Left lung (tissue), 10 donors: ENCODE results near the gene DDX51. TPM values are rescaled to one million over a fixed set of nuclear protein-coding genes. Genes with fewer than 3 reads are reported as not detected.

Experiments
- ATAC-seq: fragments of 200-7000 bp; cut with Tn5 transposase; one replicate; pipeline ENCODE4 v1.9.1; 2020; ENCODE audit warnings: moderate library complexity
- DNase-seq, 4 donors: peaks; one replicate each; pipeline ENCODE4 v3.0.0-alpha.2; 2013 to 2020
- H3K27ac ChIP-seq, 2 donors: fragments of 200-600 bp; sonication (generic) in 1 of 2; one replicate each; pipeline versions ENCODE4 v1.5.0 to v1.8.0; 2020 to 2021
- H3K27me3 ChIP-seq, 2 donors: fragments of 200-600 bp; sonication (generic) in 1 of 2; one replicate each; pipeline versions ENCODE4 v1.5.0 to v1.8.0; 2020 to 2021
- H3K36me3 ChIP-seq, 2 donors: fragments of 200-600 bp; sonication (generic) in 1 of 2; one replicate each; pipeline versions ENCODE4 v1.5.0 to v1.8.0; 2020 to 2021
- H3K4me1 ChIP-seq, 2 donors: fragments of 200-600 bp; one replicate each; pipeline ENCODE4 v1.8.0; 2021
- H3K4me3 ChIP-seq, 2 donors: fragments of 200-600 bp; sonication (generic) in 1 of 2; one replicate each; pipeline versions ENCODE4 v1.5.0 to v1.8.0; 2020 to 2021; ENCODE audit warnings: mild to moderate bottlenecking in 1 of 2
- H3K9me3 ChIP-seq, 2 donors: fragments of 200-600 bp; sonication (generic) in 1 of 2; one replicate each; pipeline versions ENCODE4 v1.5.0 to v1.8.0; 2020 to 2021
- CTCF ChIP-seq, 2 donors: fragments of 200-600 bp; sonication (generic) in 1 of 2; IDR thresholded peaks; one replicate each; pipeline versions ENCODE4 v1.5.0 to v1.8.0; 2021; ENCODE audit warnings: antibody characterized with exemption in 2 of 2
- intact Hi-C, 2 donors: fragments of 100-400 bp; cut with DNase I; formaldehyde crosslinking; loops; one replicate each; pipeline versions ENCODE4 v1.11.2 to v1.14.2; 2022
- polyA plus RNA-seq, 6 donors: library from polyadenylated mRNA; unstranded; fragments of 120-200 nt; gene quantifications; one replicate each; pipeline ENCODE4 v1.2.1, GENCODE V29; 2013; ENCODE audit not compliant: insufficient read length in 6 of 6
- total RNA-seq, 2 donors: library from RNA; stranded (reverse); fragmentation: NEBNext Ultra II Directional; extraction: Animal tissue kit (Norgen Biotek cat#: 25700); gene quantifications; one replicate each; pipeline ENCODE4 v1.2.1, GENCODE V29; 2021
- donor health status: DM: no; HTN: yes; CAD: no.
- donor health status: DM: no; HTN: no; CAD: no.

DDX51 gene
- total and polyA plus RNA-seq, 8 donors: 11.7 to 27.6 (median 18.6) TPM

GRCh38 chr12:132132609-132133430 is 11.3 kb downstream of the DDX51 start:
- Histone ChIP-seq H3K27me3 (no peaks in the 10 kb centered on the region), H3K9me3 (peaks cover 0 to 4% of the 10 kb centered on the region in 2 donors), H3K4me1 (no peaks in the 10 kb centered on the region), H3K27ac (no peak overlapping the region), H3K36me3 (peaks cover 0 to 17% of the 10 kb centered on the region in 2 donors), H3K4me3 (no peak overlapping the region)
- no peak for TF ChIP-seq CTCF (IDR thresholded peaks at IDR 0.05)
- ATAC-seq (no peak), DNase-seq (no peak)
- intact Hi-C loops: no loop called here

- peaks cover 0 to 23% of the 10 kb centered on the region in 2 donors for H3K36me3 ChIP-seq
- H3K4me3 ChIP-seq: no peak overlapping the region
- no peaks in the 10 kb centered on the region for H3K4me1 ChIP-seq
- no peaks in the 10 kb centered on the region for H3K27me3 ChIP-seq
- intact Hi-C loops: no loop called here
- DNase-seq (no peak), ATAC-seq (no peak)
- peaks cover 0 to 7% of the 10 kb centered on the region in 2 donors for H3K9me3 ChIP-seq
- no peak for TF ChIP-seq CTCF (IDR thresholded peaks at IDR 0.05)
- H3K27ac ChIP-seq: no peak overlapping the region
Observed at GRCh38 chr12:132131952-132132351, 12.2 kb downstream of the DDX51 start.

GRCh38 chr12:132131229-132131628 is 12.9 kb downstream of the DDX51 start:
- ATAC-seq: no peak
- Histone ChIP-seq H3K27ac (no peak overlapping the region), H3K9me3 (peaks cover 0 to 7% of the 10 kb centered on the region in 2 donors), H3K4me3 (no peak overlapping the region), H3K4me1 (no peaks in the 10 kb centered on the region), H3K36me3 (peaks cover 0 to 31% of the 10 kb centered on the region in 2 donors), H3K27me3 (no peaks in the 10 kb centered on the region)
- intact Hi-C loops: no loop called here
- no peak for DNase-seq
- no peak for TF ChIP-seq CTCF (IDR thresholded peaks at IDR 0.05)

GRCh38 chr12:132130690-132131089 is 13.4 kb downstream of the DDX51 start:
- Histone ChIP-seq H3K9me3 (peaks cover 0 to 7% of the 10 kb centered on the region in 2 donors), H3K4me1 (no peaks in the 10 kb centered on the region), H3K27me3 (no peaks in the 10 kb centered on the region), H3K36me3 (peaks cover 2 to 36% of the 10 kb centered on the region in 2 donors), H3K4me3 (no peak overlapping the region), H3K27ac (no peak overlapping the region)
- intact Hi-C loops: no loop called here
- no peak for TF ChIP-seq CTCF (IDR thresholded peaks at IDR 0.05)
- ATAC-seq (no peak), DNase-seq (no peak)

GRCh38 chr12:132129007-132129406 is 15.1 kb downstream of the DDX51 start:
- Histone ChIP-seq H3K27me3 (no peaks in the 10 kb centered on the region), H3K27ac (no peak overlapping the region), H3K4me1 (no peaks in the 10 kb centered on the region), H3K36me3 (peaks cover 3 to 53% of the 10 kb centered on the region in 2 donors), H3K9me3 (peaks cover 0 to 7% of the 10 kb centered on the region in 2 donors), H3K4me3 (no peak overlapping the region)
- no peak for TF ChIP-seq CTCF (IDR thresholded peaks at IDR 0.05)
- DNase-seq (no peak), ATAC-seq (no peak)
- intact Hi-C loops: no loop called here
